WTC11 (cell line): ENCODE measurements around the gene MUC2. TPM values are rescaled to one million over a fixed set of nuclear protein-coding genes. Genes with fewer than 3 reads are reported as not detected.

Source experiments
- ATAC-seq: fragments of 200-7000 bp; cut with Tn5 transposase; 2 replicates; pipeline ENCODE4 v1.10.0; 2021; ENCODE audit warnings: mild to moderate bottlenecking, moderate library complexity
- CTCF ChIA-PET: fragments of 300-600 bp; sonication (Branson Sonifier 250); formaldehyde crosslinking; loops from one replicate; lab custom pipeline; 2021; ENCODE audit warnings: antibody characterized with exemption; lab: Charles Lee
- POLR2A ChIA-PET: fragments of 350-600 bp; sonication (Branson Sonifier 250); formaldehyde crosslinking; loops from one replicate; lab custom pipeline; 2021; ENCODE audit warnings: antibody characterized with exemption; lab: Charles Lee
- DNase-seq: peaks from one replicate; pipeline ENCODE4 v3.0.0; 2021; ENCODE audit warnings: low spot score
- H3K27ac Mint-ChIP-seq: 2 replicates; pipeline ENCODE4 v1.8.0; 2021; ENCODE audit warnings: mixed read lengths
- H3K27me3 Mint-ChIP-seq: 2 replicates; pipeline ENCODE4 v1.8.0; 2021; ENCODE audit warnings: low read depth, mild to moderate bottlenecking, moderate library complexity, mixed read lengths
- H3K36me3 Mint-ChIP-seq: 2 replicates; pipeline ENCODE4 v1.8.0; 2021; ENCODE audit warnings: mixed read lengths
- H3K4me1 Mint-ChIP-seq: 2 replicates; pipeline ENCODE4 v1.8.0; 2022; ENCODE audit warnings: mixed read lengths
- H3K4me3 Mint-ChIP-seq: 2 replicates; pipeline ENCODE4 v1.8.0; 2021; ENCODE audit warnings: mild to moderate bottlenecking, moderate library complexity, mixed read lengths
- H3K9me3 Mint-ChIP-seq: 2 replicates; pipeline ENCODE4 v1.8.0; 2021; ENCODE audit warnings: mixed read lengths
- ATF3 ChIP-seq: sonication (generic); formaldehyde crosslinking; conservative IDR thresholded peaks from 2 replicates; pipeline ENCODE4 v1.8.1; 2022; ENCODE audit warnings: mild to moderate bottlenecking, missing genetic modification reagents
- ATF6 ChIP-seq: sonication (generic); formaldehyde crosslinking; IDR thresholded peaks from 2 replicates; pipeline ENCODE4 v1.8.1; 2023; ENCODE audit warnings: mild to moderate bottlenecking, missing genetic modification reagents
- CREB1 ChIP-seq: sonication (generic); formaldehyde crosslinking; IDR thresholded peaks from 2 replicates; pipeline ENCODE4 v1.8.0; 2023; ENCODE audit warnings: mild to moderate bottlenecking, missing genetic modification reagents
- CREM ChIP-seq: sonication (generic); formaldehyde crosslinking; IDR thresholded peaks from 2 replicates; pipeline ENCODE4 v1.8.1; 2022; ENCODE audit warnings: mild to moderate bottlenecking, missing genetic modification reagents, moderate library complexity
- FOXJ3 ChIP-seq: sonication (generic); formaldehyde crosslinking; IDR thresholded peaks from 2 replicates; pipeline ENCODE4 v1.9.0; 2021; ENCODE audit warnings: missing genetic modification reagents, mild to moderate bottlenecking, borderline replicate concordance
- FOXP1 ChIP-seq: sonication (generic); formaldehyde crosslinking; IDR thresholded peaks from 2 replicates; pipeline ENCODE4 v1.8.0; 2022; ENCODE audit warnings: missing genetic modification reagents, mild to moderate bottlenecking, moderate library complexity, borderline replicate concordance
- IRF1 ChIP-seq: sonication (generic); formaldehyde crosslinking; IDR thresholded peaks from 2 replicates; pipeline ENCODE4 v1.8.0; 2023; ENCODE audit warnings: missing genetic modification reagents
- IRF2 ChIP-seq: sonication (generic); formaldehyde crosslinking; IDR thresholded peaks from 2 replicates; pipeline ENCODE4 v1.8.0; 2022; ENCODE audit warnings: low read depth, missing genetic modification reagents, borderline replicate concordance
- MYBL2 ChIP-seq: sonication (generic); formaldehyde crosslinking; IDR thresholded peaks from 2 replicates; pipeline ENCODE4 v1.8.1; 2023; ENCODE audit warnings: mild to moderate bottlenecking, moderate library complexity, missing genetic modification reagents
- NFATC4 ChIP-seq: fragments of 250-450 bp; sonication (Bioruptor Pico); IDR thresholded peaks from 2 replicates; pipeline ENCODE4 v1.9.0; 2021; ENCODE audit warnings: mild to moderate bottlenecking
- NR1H2 ChIP-seq: sonication (generic); formaldehyde crosslinking; IDR thresholded peaks from 2 replicates; pipeline ENCODE4 v1.9.0; 2021; ENCODE audit warnings: mild to moderate bottlenecking, moderate library complexity, missing genetic modification reagents
- NR3C1 ChIP-seq: sonication (generic); formaldehyde crosslinking; conservative IDR thresholded peaks from 2 replicates; pipeline ENCODE4 v1.8.1; 2023; ENCODE audit warnings: low read depth, mild to moderate bottlenecking, missing genetic modification reagents
- OVOL2 ChIP-seq: fragments of 250-450 bp; sonication (Bioruptor Pico); IDR thresholded peaks from 2 replicates; pipeline ENCODE4 v1.9.0; 2021; ENCODE audit warnings: mild to moderate bottlenecking, borderline replicate concordance
- PRDM15 ChIP-seq: sonication (generic); formaldehyde crosslinking; IDR thresholded peaks from 2 replicates; pipeline ENCODE4 v1.8.0; 2022; ENCODE audit warnings: missing genetic modification reagents
- PRRX2 ChIP-seq: fragments of 250-450 bp; sonication (Bioruptor Pico); IDR thresholded peaks from 2 replicates; pipeline ENCODE4 v1.8.0; 2021; ENCODE audit warnings: mild to moderate bottlenecking
- TEAD4 ChIP-seq: sonication (generic); formaldehyde crosslinking; IDR thresholded peaks from 2 replicates; pipeline ENCODE4 v1.8.0; 2022; ENCODE audit warnings: mild to moderate bottlenecking, missing genetic modification reagents
- ZBTB21 ChIP-seq: sonication (generic); formaldehyde crosslinking; IDR thresholded peaks from 2 replicates; pipeline ENCODE4 v1.8.1; 2023; ENCODE audit warnings: mild to moderate bottlenecking, missing genetic modification reagents, borderline replicate concordance
- ZNF232 ChIP-seq: sonication (generic); formaldehyde crosslinking; IDR thresholded peaks from 2 replicates; pipeline ENCODE4 v1.8.0; 2022; ENCODE audit warnings: mild to moderate bottlenecking, missing genetic modification reagents
- ZNF396 ChIP-seq: fragments of 250-450 bp; sonication (Bioruptor Pico); IDR thresholded peaks from 2 replicates; pipeline ENCODE4 v1.8.0; 2021; ENCODE audit warnings: mild to moderate bottlenecking, moderate library complexity, borderline replicate concordance
- ZSCAN18 ChIP-seq: fragments of 250-450 bp; sonication (Bioruptor Pico); IDR thresholded peaks from 2 replicates; pipeline ENCODE4 v2.1.2; 2022; ENCODE audit warnings: mild to moderate bottlenecking, moderate library complexity
- total RNA-seq: library from RNA; stranded (reverse); gene quantifications from 3 replicates; pipeline ENCODE4 v1.2.3, GENCODE V29; 2021
- TF ChIP-seq, protein P1 (sequence below): sonication (generic); formaldehyde crosslinking; IDR thresholded peaks from 2 replicates; pipeline ENCODE4 v1.8.0; 2022; ENCODE audit warnings: mild to moderate bottlenecking, missing genetic modification reagents

Gene MUC2
- total RNA-seq, 1 experiment from 2014 or later: 0.22 TPM

DNA sequence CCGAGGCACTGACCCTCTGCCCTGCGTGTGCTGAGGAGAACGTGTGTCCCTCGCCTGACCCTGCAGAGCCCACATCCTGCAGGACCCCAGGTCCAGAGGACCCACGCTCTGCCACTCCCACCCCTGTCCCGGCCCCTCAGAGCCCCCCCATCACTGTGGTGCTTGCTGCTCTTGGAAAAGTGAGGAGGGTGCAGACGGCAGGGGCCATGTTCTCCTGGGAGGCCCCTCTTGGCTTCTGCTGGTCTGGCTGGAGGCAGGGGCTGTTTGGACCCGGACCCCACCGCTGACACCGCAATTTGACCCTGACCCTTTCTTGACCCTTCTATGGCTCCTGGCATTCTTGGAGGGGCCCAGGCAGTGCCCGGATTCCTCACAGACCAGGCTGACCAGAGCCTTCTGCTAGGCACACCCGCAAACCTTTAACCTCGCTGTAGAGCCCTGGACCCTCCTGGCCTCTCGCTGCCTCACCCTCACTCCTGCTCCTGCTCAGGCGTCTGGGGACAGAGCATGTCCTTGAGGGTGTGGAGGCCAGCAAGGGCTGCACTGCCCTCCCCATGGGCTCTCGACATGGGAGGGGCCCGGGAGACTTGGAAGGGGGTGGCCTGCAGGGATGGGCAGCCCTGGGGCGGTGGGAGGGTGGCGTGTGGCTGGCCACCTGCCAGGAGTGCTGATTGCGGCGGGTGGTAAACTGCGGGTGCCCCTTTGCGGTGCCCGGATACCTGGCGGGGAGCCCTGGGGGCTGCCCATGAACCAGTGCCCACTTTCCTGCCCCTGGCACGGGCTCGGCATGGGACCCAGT lies 46.1 kb downstream of the MUC2 start (continued):
- TF ChIP-seq NR3C1 (CRISPR knock-in tag): no peak

DNA sequence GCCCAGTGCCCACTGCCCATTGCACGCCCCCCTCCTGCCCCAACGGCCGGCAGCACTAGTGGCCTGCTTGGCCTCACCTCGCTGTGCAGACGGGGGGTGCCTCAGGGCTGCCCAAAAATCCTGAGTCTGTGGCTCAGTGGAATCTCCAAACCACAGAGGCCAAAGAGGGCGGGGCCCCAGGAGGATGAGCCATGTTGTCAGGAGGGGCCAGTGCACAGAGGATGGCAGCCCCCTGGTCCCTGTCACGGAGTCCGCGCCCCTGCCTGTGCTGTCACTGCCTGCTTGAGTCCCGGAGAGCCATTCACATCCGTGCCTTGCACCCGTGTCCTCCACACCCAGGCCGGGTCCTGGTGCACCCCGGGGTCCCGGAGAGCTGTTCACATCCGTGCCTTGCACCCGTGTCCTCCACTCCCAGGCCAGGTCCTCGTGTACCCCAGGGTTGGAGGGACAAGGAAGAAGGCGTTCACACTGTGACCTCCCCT lies 46.7 kb downstream of the MUC2 start:
- peaks cover 5% of the 10 kb centered on the region for H3K27me3 Mint-ChIP-seq
- no peaks in the 10 kb centered on the region for H3K36me3 Mint-ChIP-seq
- no peak overlapping the region for H3K4me3 Mint-ChIP-seq
- H3K4me1 Mint-ChIP-seq: no peaks in the 10 kb centered on the region
- CTCF ChIA-PET: no interaction called here
- DNase-seq (no peak), ATAC-seq (no peak)
- H3K9me3 Mint-ChIP-seq: peaks cover 16% of the 10 kb centered on the region
- TF ChIP-seq PRRX2 (CRISPR knock-in tag): no peak
- POLR2A ChIA-PET: no interaction called here
- no peak overlapping the region for H3K27ac Mint-ChIP-seq

DNA sequence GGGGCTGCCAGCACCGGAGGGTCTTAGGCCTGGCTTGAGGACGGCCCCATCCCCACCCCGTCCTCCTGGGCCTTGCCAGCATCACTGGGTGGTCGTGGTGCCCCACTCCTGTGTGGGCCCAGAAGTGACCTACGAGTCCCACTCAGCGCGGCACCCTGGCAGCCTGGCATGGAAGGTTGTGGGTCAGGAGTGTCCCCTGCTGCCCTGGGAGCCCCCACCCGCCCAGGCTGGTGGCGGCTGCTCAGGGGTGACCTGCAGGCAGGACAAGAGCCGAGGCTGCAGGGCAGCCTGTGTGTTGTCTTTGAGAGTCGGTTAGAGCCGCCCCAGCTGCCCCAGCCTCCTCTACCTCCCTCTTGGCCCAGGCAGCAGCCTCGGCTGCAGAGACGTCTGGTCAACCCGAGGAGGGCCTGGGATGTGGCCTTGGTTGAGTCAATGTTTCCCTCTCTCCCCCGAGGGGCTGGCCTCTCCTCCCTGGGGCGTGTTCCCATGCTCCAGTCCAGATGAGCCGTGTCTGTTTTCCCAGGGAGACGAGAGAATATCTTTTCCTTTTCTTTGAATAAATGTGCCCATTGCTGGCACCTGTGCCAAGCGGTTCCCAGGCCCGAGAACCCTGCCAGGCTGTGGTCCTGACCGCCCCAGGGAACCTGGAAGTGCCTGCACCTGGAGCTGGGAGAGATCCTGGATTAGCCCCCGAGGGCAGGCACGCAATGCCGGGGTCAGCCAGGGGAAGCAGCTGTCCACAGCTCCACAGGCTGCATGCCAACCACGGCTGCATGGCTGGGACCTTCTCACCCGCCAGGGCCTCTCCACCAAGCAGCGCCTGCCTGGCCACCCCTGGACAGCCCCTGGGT lies 47.4 kb downstream of the MUC2 start:
- H3K27me3 Mint-ChIP-seq: peaks cover 5% of the 10 kb centered on the region
- CTCF ChIA-PET: no interaction called here
- no peaks in the 10 kb centered on the region for H3K36me3 Mint-ChIP-seq

More for the DNA sequence above, 47.4 kb downstream of the MUC2 start:
- POLR2A ChIA-PET: no interaction called here
- no peak for TF ChIP-seq NFATC4 (CRISPR knock-in tag)
- no peak for TF ChIP-seq ZNF396 (CRISPR knock-in tag)
- no peak for TF ChIP-seq ATF6 (CRISPR knock-in tag)
- no peak for TF ChIP-seq CREB1 (CRISPR knock-in tag)
- TF ChIP-seq IRF2 (CRISPR knock-in tag): no peak
- no peak for TF ChIP-seq PRRX2 (CRISPR knock-in tag)
- TF ChIP-seq IRF1 (CRISPR knock-in tag): no peak
- TF ChIP-seq FOXJ3 (CRISPR knock-in tag): no peak
- TF ChIP-seq ZBTB21 (CRISPR knock-in tag): no peak
- TF ChIP-seq PRDM15: no peak
- no peak for TF ChIP-seq ZNF232 (CRISPR knock-in tag)
- no peak for TF ChIP-seq ATF3 (CRISPR knock-in tag)
- TF ChIP-seq OVOL2 (CRISPR knock-in tag): no peak
- no peak for TF ChIP-seq ZSCAN18 (CRISPR knock-in tag)
- TF ChIP-seq, protein P1, sequence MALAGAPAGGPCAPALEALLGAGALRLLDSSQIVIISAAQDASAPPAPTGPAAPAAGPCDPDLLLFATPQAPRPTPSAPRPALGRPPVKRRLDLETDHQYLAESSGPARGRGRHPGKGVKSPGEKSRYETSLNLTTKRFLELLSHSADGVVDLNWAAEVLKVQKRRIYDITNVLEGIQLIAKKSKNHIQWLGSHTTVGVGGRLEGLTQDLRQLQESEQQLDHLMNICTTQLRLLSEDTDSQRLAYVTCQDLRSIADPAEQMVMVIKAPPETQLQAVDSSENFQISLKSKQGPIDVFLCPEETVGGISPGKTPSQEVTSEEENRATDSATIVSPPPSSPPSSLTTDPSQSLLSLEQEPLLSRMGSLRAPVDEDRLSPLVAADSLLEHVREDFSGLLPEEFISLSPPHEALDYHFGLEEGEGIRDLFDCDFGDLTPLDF: no peak
- no peak for TF ChIP-seq MYBL2
- no peak for TF ChIP-seq NR1H2 (CRISPR knock-in tag)
- no peak for TF ChIP-seq CREM (CRISPR knock-in tag)
- TF ChIP-seq TEAD4 (CRISPR knock-in tag): no peak
- TF ChIP-seq FOXP1 (CRISPR knock-in tag): no peak
- TF ChIP-seq, all 79 proteins: peak for 0
- Mint-ChIP-seq H3K27ac (no peak overlapping the region), H3K9me3 (peaks cover 16% of the 10 kb centered on the region), H3K4me3 (no peak overlapping the region), H3K4me1 (no peaks in the 10 kb centered on the region)
- peak; percentile 12 for DNase-seq
- no peak for ATAC-seq
